ENCODE measurements around the gene RAPGEF6. TPM values are rescaled to one million over a fixed set of nuclear protein-coding genes. Genes with fewer than 3 reads are reported as not detected.

RAPGEF6 gene
- total RNA-seq, 4 donors from 2014 or later = 17.2 to 23.3 (median 20.1) TPM

GRCh38 chr5:131541071-131541470, 94.0 kb downstream of the RAPGEF6 start:
- Histone ChIP-seq H3K4me3 (no peak overlapping the region), H3K27me3 (no peaks in the 10 kb centered on the region), H3K27ac (replicated peaks in 1 of 4) (no peak overlapping the region), H3K36me3 (no peaks in the 10 kb centered on the region), H3K4me1 (peaks cover 0 to 9% (median 3%) of the 10 kb centered on the region in 4 donors), H3K9me3 (no peaks in the 10 kb centered on the region)
- DNase-seq (ENCODE audit: extremely low spot score) = no peak
- intact Hi-C loops (cut with DNase I) = no loop called here
- TF ChIP-seq POLR2AphosphoS5 (IDR thresholded peaks at IDR 0.05) (no peak), POLR2A (IDR thresholded peaks at IDR 0.05; ENCODE audit: low read depth) (no peak), CTCF (IDR thresholded peaks at IDR 0.05) (no peak), EP300 (IDR thresholded peaks at IDR 0.05) (no peak)

- H3K27me3 ChIP-seq = no peaks in the 10 kb centered on the region
- no peak for DNase-seq (ENCODE audit: extremely low spot score)
- H3K36me3 ChIP-seq = no peaks in the 10 kb centered on the region
- 89% methylated on average over 1 of the region's 1 CpG for WGBS
- no peak overlapping the region for H3K27ac ChIP-seq (replicated peaks in 1 of 4)
- no peaks in the 10 kb centered on the region for H3K9me3 ChIP-seq
- intact Hi-C loops (cut with DNase I) = no loop called here
- H3K4me1 ChIP-seq = peaks cover 0 to 18% (median 3%) of the 10 kb centered on the region in 4 donors
- no peak overlapping the region for H3K4me3 ChIP-seq
- no peak for TF ChIP-seq EP300 (IDR thresholded peaks at IDR 0.05)
- no peak for TF ChIP-seq POLR2AphosphoS5 (IDR thresholded peaks at IDR 0.05)
- no peak for TF ChIP-seq POLR2A (IDR thresholded peaks at IDR 0.05; ENCODE audit: low read depth)
- no peak for TF ChIP-seq CTCF (IDR thresholded peaks at IDR 0.05)
These were observed 95.8 kb downstream of the RAPGEF6 start for GRCh38 chr5:131539251-131539650.

DNA sequence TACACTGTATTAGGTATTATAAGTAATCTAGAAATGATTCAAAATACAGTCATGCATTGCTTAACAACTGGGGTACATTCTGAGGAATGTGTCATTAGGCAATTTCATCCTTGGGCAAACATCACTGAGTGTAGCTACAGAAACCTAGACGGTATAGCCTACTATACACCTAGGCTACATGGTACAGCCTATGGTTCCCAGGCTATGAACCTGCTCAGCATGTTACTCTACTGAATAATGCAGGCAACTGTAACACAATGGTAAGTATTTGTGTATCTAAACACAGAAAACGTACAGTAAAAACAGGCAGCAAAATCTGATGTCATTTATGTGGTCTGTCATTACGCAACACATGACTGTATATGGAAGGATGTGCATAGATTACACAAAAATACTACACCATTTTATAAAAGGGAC, 96.8 kb downstream of the RAPGEF6 start:
- intact Hi-C loops (cut with DNase I) = no loop called here
- H3K9me3 ChIP-seq = no peaks in the 10 kb centered on the region
- H3K27me3 ChIP-seq = no peaks in the 10 kb centered on the region
- 86% methylated on average over 3 of the region's 3 CpGs for WGBS
- H3K4me1 ChIP-seq = peaks cover 0 to 19% (median 3%) of the 10 kb centered on the region in 4 donors
- no peak overlapping the region for H3K27ac ChIP-seq (replicated peaks in 1 of 4)
- H3K36me3 ChIP-seq = no peaks in the 10 kb centered on the region
- TF ChIP-seq CTCF (IDR thresholded peaks at IDR 0.05) (no peak), POLR2A (IDR thresholded peaks at IDR 0.05; ENCODE audit: low read depth) (no peak), EP300 (IDR thresholded peaks at IDR 0.05) (no peak), POLR2AphosphoS5 (IDR thresholded peaks at IDR 0.05) (no peak)
- H3K4me3 ChIP-seq = no peak overlapping the region
- DNase-seq (ENCODE audit: extremely low spot score) = no peak

GRCh38 chr5:131536850-131537448, 98.1 kb downstream of the RAPGEF6 start:
- Histone ChIP-seq H3K36me3 (no peaks in the 10 kb centered on the region), H3K9me3 (no peaks in the 10 kb centered on the region), H3K27ac (replicated peaks in 1 of 4) (no peak overlapping the region), H3K4me3 (no peak overlapping the region), H3K4me1 (peaks cover 0 to 31% (median 10%) of the 10 kb centered on the region in 4 donors), H3K27me3 (no peaks in the 10 kb centered on the region)
- no peak for DNase-seq (ENCODE audit: extremely low spot score)
- WGBS = 78% methylated on average over 2 of the region's 2 CpGs
- TF ChIP-seq EP300 (IDR thresholded peaks at IDR 0.05) (no peak), CTCF (IDR thresholded peaks at IDR 0.05) (no peak), POLR2AphosphoS5 (IDR thresholded peaks at IDR 0.05) (no peak), POLR2A (IDR thresholded peaks at IDR 0.05; ENCODE audit: low read depth) (no peak)
- intact Hi-C loops (cut with DNase I) = no loop called here
